Stimulated activated effector memory CD8-positive, alpha-beta T cell treated with anti-CD3 and anti-CD28 coated beads, Interleukin-12 subunit alpha, Interleukin-12 subunit beta, amount 100 ng/mL, for 72 hours (primary cell): ENCODE results near the gene ATP8B4.
"Not testable (repeated sequence)": the region's sequence is repeated elsewhere in the genome, so short reads cannot be mapped to it uniquely, and the experiment has no call there.

Experiments
- ATAC-seq: fragments of 150-1000 bp; cut with Tn5 transposase; 2 replicates; pipeline ENCODE4 v1.10.0; 2021
- DNase-seq, 2 donors: peaks; one replicate each; pipeline ENCODE4 v3.0.0; 2021 to 2022; ENCODE audit warnings: low spot score in 2 of 2
- H3K27ac Mint-ChIP-seq: one replicate; pipeline ENCODE4 v1.8.0; 2022; ENCODE audit warnings: mild to moderate bottlenecking, mixed read lengths
- H3K36me3 Mint-ChIP-seq: one replicate; pipeline ENCODE4 v1.8.0; 2022; ENCODE audit warnings: mild to moderate bottlenecking, mixed read lengths
- H3K4me1 Mint-ChIP-seq: one replicate; pipeline ENCODE4 v1.8.0; 2022; ENCODE audit warnings: mixed read lengths
- H3K4me3 Mint-ChIP-seq: one replicate; pipeline ENCODE4 v1.8.0; 2022; ENCODE audit warnings: mild to moderate bottlenecking, mixed read lengths
- H3K9me3 Mint-ChIP-seq: one replicate; pipeline ENCODE4 v1.8.0; 2022; ENCODE audit warnings: mixed read lengths

The ATP8B4 gene, protein sequence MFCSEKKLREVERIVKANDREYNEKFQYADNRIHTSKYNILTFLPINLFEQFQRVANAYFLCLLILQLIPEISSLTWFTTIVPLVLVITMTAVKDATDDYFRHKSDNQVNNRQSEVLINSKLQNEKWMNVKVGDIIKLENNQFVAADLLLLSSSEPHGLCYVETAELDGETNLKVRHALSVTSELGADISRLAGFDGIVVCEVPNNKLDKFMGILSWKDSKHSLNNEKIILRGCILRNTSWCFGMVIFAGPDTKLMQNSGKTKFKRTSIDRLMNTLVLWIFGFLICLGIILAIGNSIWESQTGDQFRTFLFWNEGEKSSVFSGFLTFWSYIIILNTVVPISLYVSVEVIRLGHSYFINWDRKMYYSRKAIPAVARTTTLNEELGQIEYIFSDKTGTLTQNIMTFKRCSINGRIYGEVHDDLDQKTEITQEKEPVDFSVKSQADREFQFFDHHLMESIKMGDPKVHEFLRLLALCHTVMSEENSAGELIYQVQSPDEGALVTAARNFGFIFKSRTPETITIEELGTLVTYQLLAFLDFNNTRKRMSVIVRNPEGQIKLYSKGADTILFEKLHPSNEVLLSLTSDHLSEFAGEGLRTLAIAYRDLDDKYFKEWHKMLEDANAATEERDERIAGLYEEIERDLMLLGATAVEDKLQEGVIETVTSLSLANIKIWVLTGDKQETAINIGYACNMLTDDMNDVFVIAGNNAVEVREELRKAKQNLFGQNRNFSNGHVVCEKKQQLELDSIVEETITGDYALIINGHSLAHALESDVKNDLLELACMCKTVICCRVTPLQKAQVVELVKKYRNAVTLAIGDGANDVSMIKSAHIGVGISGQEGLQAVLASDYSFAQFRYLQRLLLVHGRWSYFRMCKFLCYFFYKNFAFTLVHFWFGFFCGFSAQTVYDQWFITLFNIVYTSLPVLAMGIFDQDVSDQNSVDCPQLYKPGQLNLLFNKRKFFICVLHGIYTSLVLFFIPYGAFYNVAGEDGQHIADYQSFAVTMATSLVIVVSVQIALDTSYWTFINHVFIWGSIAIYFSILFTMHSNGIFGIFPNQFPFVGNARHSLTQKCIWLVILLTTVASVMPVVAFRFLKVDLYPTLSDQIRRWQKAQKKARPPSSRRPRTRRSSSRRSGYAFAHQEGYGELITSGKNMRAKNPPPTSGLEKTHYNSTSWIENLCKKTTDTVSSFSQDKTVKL

DNA sequence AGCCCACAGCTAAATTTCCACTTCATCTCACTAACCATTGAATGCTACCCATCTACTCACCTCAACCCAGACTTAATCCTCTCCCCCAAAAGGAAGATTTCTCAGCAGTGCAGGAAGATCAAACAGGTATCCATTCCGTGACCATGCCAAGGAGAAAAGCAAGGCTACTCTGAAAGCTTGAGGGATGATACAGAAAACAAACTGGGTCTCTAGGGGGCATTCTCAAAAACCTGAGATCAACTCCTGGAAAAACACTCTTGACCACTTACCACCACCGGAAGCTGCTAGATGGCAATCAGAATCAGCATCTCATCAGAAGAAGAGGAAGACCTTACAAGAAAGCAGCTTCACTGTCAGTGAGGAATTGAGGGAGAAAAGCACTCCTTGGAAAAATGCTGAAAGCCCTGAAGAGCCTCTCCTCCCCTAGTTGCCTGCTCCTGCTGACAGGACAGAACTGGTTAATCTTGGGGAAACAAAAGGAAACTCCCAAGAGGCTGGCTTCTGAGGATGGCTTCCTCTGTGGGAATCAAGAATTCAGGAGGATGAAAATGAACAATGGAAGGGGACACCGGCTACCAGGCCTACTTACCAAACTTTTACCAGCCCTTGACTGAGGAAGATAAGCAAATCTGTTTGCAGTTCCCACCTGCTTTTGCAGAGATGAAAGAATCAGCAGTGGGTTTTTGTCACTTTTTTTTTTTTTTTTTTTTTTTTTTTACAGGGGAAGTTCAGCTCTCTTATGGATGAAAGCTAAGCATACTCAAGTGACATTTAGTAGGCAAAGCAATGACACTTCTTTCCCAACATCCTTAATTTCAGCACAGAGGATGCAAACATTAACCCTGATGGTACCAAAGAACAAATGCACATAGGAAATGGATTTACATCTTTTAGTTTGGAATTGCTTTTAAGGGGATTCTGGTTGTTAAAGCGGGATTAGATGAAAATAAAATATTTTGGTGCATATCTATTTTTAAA, at the start of gene ATP8B4:
Gene ATP8B4, minus strand, starts transcription at position 171 of the 978 bp plus-strand sequence. CDS start 12,267 bp downstream, outside the sequence.
- Mint-ChIP-seq H3K4me1 (peaks cover 37% of the 10 kb centered on the region), H3K4me3 (peak within 1 kb of the TSS; percentile 72), H3K36me3 (peaks cover 15% of the 10 kb centered on the region), H3K9me3 (peaks cover 8% of the 10 kb centered on the region), H3K27ac (peak within 1 kb of the TSS; percentile 92)
- ATAC-seq (peak; percentile 69), DNase-seq (no peak)

GRCh38 chr15:50168379-50168778, 49.3 kb upstream of the ATP8B4 start:
- no peak for ATAC-seq
- no peaks in the 10 kb centered on the region for H3K9me3 Mint-ChIP-seq
- no peak for DNase-seq
- peaks cover 26% of the 10 kb centered on the region for H3K4me1 Mint-ChIP-seq
- H3K4me3 Mint-ChIP-seq: no peak overlapping the region
- H3K27ac Mint-ChIP-seq: no peak overlapping the region
- H3K36me3 Mint-ChIP-seq: no peaks in the 10 kb centered on the region

- H3K9me3 Mint-ChIP-seq: no peaks in the 10 kb centered on the region
- H3K4me3 Mint-ChIP-seq: no peak overlapping the region
- no peak for ATAC-seq
- no peak for DNase-seq
- no peak overlapping the region for H3K27ac Mint-ChIP-seq
- peaks cover 31% of the 10 kb centered on the region for H3K4me1 Mint-ChIP-seq
- H3K36me3 Mint-ChIP-seq: no peaks in the 10 kb centered on the region
Measured at GRCh38 chr15:50167110-50167509, 48.1 kb upstream of the ATP8B4 start.

DNA sequence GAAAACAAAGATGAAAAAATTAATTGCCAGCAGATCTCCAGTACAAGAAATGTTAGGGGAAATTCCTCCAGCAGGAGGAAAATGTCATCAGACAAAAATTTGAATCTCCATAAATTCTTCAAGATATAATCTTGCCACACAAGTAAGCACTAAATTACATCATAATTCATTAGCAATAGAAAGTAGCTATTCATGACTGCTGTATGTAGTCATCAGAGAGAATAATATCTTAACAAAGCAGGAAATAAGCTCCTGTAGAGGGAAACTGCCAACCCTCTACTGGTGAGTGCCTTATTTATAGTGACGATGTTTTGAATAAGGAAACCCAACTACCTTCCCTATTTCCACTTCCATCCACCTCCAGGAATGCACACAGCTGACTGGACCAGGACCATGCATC, 47.2 kb upstream of the ATP8B4 start:
- ATAC-seq (no peak), DNase-seq (no peak)
- peaks cover 25% of the 10 kb centered on the region for H3K4me1 Mint-ChIP-seq
- H3K36me3 Mint-ChIP-seq: no peaks in the 10 kb centered on the region
- no peak overlapping the region for H3K4me3 Mint-ChIP-seq
- H3K9me3 Mint-ChIP-seq: no peaks in the 10 kb centered on the region
- no peak overlapping the region for H3K27ac Mint-ChIP-seq

DNA sequence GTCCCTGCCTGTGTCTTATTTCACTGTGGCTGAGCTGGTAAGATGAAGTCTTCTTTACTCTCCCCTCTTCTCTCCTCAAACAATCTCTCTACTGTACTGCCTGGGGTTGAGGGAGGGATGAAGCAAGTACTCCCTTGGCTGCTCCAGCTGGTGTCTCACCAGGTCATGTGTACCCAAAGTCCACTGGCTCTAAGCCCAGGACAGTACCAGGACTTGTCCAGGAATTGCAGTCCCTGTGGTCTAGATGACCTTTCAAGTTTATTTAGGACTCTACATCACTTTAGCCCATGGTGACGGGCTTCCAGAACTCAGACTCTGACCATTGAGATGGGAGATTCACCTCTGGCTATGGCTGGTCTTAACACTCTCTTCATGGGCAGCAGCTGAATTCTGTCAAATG, 45.4 kb upstream of the ATP8B4 start:
- no peak for ATAC-seq
- no peak overlapping the region for H3K4me3 Mint-ChIP-seq
- peaks cover 18% of the 10 kb centered on the region for H3K4me1 Mint-ChIP-seq
- no peak for DNase-seq
- H3K36me3 Mint-ChIP-seq: no peaks in the 10 kb centered on the region
- no peak overlapping the region for H3K27ac Mint-ChIP-seq
- no peaks in the 10 kb centered on the region for H3K9me3 Mint-ChIP-seq

DNA sequence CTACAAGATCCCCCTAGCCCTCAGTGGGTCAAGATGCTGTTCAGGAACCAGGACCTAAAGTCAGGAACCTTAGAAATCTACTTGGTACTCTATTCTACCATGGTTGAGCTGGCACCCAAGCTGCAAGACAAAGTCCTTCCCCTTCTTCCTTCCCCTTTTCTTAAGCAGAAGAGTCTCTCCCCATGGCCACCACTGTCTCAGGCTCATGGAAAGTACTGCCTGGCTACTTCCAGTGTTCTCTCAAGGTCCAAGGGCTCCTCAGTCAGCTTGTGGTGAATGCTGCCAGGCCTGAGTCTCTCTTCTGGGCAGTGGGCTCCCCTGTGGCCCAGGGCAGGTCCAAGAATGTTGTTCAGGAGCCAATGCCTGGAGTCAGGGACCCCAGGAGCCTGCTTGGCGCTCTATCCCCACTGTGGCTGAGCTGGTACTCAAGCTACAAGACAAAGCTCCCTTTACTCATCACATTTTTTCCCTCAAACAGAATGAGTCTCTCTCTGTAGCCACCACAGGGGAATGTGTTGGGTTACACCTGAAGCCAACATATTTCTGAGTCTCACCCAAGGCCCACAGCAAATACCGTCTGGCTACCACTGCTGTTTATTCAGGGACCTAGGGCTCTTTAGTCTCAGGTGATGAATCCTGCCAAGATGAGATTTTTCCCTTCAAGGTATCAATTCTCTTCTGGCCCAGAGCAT, 44.8 kb upstream of the ATP8B4 start:
- Mint-ChIP-seq H3K27ac (no peak overlapping the region), H3K4me3 (no peak overlapping the region), H3K36me3 (no peaks in the 10 kb centered on the region), H3K9me3 (no peaks in the 10 kb centered on the region), H3K4me1 (peaks cover 18% of the 10 kb centered on the region)
- ATAC-seq (no peak), DNase-seq (no peak)

DNA sequence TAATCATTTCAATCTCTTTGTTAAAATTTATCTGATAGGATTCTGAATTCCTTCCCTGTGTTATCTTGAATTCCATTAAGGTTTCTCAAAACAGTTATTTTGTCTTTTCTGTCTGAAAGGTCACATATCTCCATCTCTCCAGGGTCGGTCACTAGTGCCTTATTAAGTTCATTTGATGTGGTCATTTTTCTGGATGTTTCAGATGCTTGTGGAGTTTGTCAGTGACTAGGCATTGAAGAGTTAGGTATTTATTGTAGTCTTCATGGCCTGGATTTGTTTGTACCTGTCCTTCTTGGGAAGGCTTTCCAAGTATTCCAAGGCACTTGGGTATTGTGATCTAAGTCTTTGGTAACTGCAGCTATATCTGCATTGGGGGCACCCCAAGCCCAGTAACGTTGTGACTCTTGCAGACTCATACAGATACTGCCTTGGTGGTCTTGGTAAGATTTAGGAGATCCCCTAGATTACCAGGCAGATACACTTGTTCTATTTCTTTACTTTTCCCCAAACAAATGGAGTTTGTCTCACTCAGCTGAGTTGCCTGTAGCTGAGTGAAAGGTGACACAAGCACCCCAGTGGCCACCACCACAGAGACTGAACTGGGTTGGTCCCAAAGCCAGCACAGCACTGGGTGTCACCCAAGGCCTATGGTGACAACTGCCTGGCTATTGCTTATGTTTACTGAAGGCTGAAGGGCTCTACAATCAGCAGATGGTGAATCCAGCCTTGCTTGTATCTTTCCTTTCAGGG, 44.1 kb upstream of the ATP8B4 start:
- no peak for DNase-seq
- Mint-ChIP-seq H3K36me3 (no peaks in the 10 kb centered on the region), H3K4me1 (peaks cover 18% of the 10 kb centered on the region), H3K9me3 (no peaks in the 10 kb centered on the region), H3K27ac (no peak overlapping the region), H3K4me3 (no peak overlapping the region)
- peak; percentile 95 for ATAC-seq

- not testable (repeated sequence) for ATAC-seq, H3K27ac Mint-ChIP-seq, H3K36me3 Mint-ChIP-seq, H3K4me3 Mint-ChIP-seq, H3K4me1 Mint-ChIP-seq, DNase-seq, H3K9me3 Mint-ChIP-seq
Measured at GRCh38 chr15:50158236-50158635, 39.2 kb upstream of the ATP8B4 start.

- Mint-ChIP-seq H3K9me3 (no peaks in the 10 kb centered on the region), H3K4me1 (no peaks in the 10 kb centered on the region), H3K36me3 (no peaks in the 10 kb centered on the region), H3K4me3 (no peak overlapping the region), H3K27ac (no peak overlapping the region)
- ATAC-seq (no peak), DNase-seq (no peak)
Measured at GRCh38 chr15:50151476-50151875, 32.4 kb upstream of the ATP8B4 start.

- H3K4me3 Mint-ChIP-seq: no peak overlapping the region
- no peaks in the 10 kb centered on the region for H3K9me3 Mint-ChIP-seq
- DNase-seq (no peak), ATAC-seq (no peak)
- no peaks in the 10 kb centered on the region for H3K36me3 Mint-ChIP-seq
- no peaks in the 10 kb centered on the region for H3K4me1 Mint-ChIP-seq
- H3K27ac Mint-ChIP-seq: no peak overlapping the region
Measured at GRCh38 chr15:50150851-50151250, 31.8 kb upstream of the ATP8B4 start.

- H3K4me1 Mint-ChIP-seq: no peaks in the 10 kb centered on the region
- ATAC-seq (peak; percentile 56), DNase-seq (no peak)
- no peak overlapping the region for H3K27ac Mint-ChIP-seq
- H3K4me3 Mint-ChIP-seq: no peak overlapping the region
- no peaks in the 10 kb centered on the region for H3K9me3 Mint-ChIP-seq
- H3K36me3 Mint-ChIP-seq: no peaks in the 10 kb centered on the region
Measured at GRCh38 chr15:50150349-50150748, 31.3 kb upstream of the ATP8B4 start.

DNA sequence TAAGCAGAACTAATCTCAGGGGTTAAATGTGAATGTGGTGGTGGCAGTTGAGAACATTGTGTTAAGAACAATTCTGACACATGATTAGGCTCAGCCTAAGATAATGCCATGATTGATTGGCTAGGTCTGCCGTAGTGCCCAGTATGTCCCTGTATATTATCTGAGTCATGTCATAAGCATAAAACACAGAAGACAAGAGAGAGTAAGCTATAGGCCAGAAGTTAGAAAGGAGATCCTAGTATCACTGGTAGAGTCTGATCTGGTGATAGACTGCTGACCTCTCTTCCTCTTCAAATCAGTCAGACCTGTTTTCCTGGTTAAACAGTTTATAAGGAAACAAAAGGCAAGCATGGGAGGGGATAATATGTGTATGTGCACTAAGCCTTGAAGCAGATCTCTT, 30.1 kb upstream of the ATP8B4 start:
- ATAC-seq: peak; percentile 68
- H3K27ac Mint-ChIP-seq: no peak overlapping the region
- no peak for DNase-seq
- H3K9me3 Mint-ChIP-seq: no peaks in the 10 kb centered on the region
- no peak overlapping the region for H3K4me3 Mint-ChIP-seq
- peaks cover 8% of the 10 kb centered on the region for H3K4me1 Mint-ChIP-seq
- no peaks in the 10 kb centered on the region for H3K36me3 Mint-ChIP-seq

DNA sequence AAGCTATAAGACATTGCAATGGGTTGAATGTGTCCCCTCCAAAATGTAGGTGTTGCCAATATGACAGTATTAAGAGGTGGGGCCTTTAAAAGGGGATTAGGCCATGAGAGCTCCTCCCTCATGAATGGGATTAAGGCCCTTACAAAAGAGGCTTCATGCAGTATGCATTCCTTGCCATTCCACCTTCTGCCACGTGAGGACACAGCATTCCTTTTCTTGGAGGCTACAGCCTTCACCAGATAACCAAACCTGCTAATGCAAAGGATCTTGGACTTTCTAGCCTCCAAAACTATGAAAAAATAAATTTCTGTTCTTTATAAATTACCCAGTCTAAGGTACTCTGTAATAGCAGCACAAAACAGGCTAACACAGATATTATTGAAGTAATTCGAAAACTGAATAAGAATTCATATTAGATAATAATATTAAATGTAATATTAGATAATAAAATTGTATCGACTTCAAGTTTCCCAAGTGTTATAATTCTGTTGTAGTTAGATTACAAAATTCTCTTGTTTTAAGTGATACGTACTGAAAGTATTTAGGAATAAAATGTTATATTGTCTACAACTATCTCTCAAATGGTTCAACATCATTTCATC, 29.4 kb upstream of the ATP8B4 start:
- Mint-ChIP-seq H3K36me3 (no peaks in the 10 kb centered on the region), H3K27ac (no peak overlapping the region), H3K4me1 (peaks cover 15% of the 10 kb centered on the region), H3K9me3 (no peaks in the 10 kb centered on the region), H3K4me3 (no peak overlapping the region)
- no peak for ATAC-seq
- DNase-seq: peak in 1 of 2 donors; percentile 26
